ENCODE data around the gene IGF2R.

DNA sequence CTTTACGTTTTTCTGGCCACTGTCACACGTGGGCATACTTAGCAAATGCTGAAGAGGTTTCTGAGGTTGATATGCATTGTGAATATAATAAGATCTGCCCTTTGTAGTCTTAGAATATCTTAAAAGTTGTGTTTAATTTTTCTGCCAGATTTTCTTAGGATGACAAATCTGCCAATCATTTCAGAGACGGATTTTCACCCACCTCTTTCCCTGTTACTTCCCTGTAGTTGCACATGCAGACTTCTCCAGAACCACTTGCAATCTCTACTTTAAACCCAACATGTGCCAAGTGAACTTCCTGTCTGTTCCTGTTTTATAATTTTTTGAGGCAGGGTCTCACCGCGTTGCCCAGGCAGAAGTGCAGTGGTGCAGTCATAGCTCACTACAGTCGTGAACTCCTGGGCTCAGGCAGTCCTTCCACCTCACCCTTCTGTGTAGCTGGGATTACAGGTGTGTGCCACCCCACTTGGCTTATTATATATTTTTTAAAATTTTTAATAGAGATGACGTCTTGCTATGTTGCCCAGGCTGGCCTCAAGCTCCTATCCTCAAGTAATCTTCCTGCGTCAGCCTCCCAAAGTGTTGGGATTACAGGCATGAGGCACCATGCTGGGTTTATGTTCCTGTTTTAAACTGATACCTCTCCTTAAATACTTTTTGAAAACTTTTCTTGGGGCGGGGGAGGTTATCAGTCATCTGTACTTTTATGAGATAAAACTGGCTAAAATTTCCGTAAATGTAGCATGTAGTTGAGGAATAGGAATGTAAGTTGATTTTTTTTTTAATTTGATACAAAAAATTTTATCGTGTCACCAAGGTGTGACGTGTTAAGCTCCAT lies 2.7 kb downstream of the IGF2R start:
- TF ChIP-seq CEBPB (IDR thresholded peaks at IDR 0.05), result no peak
- no peak for TF ChIP-seq EGR1 (IDR thresholded peaks at IDR 0.05)
- no peak for TF ChIP-seq RAD21 (IDR thresholded peaks at IDR 0.05; ENCODE audit: low read depth)
- TF ChIP-seq, protein P1, sequence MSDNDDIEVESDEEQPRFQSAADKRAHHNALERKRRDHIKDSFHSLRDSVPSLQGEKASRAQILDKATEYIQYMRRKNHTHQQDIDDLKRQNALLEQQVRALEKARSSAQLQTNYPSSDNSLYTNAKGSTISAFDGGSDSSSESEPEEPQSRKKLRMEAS (IDR thresholded peaks at IDR 0.05), result no peak

Data from Ishikawa (cell line).